PFSK-1 (cell line): ENCODE results near the gene BCAP31.

Experiments
- FOXP2 ChIP-seq: optimal IDR thresholded peaks from 2 replicates; pipeline ENCODE3; 2011; ENCODE audit warnings: borderline replicate concordance, control low read depth, inconsistent platforms; ENCODE audit not compliant: insufficient read depth; ENCODE audit errors: extremely low read length, extremely low read depth
- POLR2AphosphoS5 ChIP-seq: IDR thresholded peaks from 2 replicates; pipeline ENCODE4 v1.6.1; 2012; ENCODE audit warnings: low read depth, mild to moderate bottlenecking, control low read depth, low read length, moderate library complexity
- REST ChIP-seq, 2 experiments: IDR thresholded peaks; 2 replicates each; pipeline versions ENCODE4 v1.6.1 to v1.8.0; 2011 to 2012; ENCODE audit warnings: low read depth in 2 of 2, low read length in 2 of 2, control low read depth in 1 of 2, inconsistent platforms in 1 of 2, mild to moderate bottlenecking in 1 of 2, moderate library complexity in 1 of 2; ENCODE audit not compliant: insufficient read depth in 1 of 2
- SIN3A ChIP-seq: IDR thresholded peaks from 2 replicates; pipeline ENCODE4 v1.6.1; 2012; ENCODE audit warnings: mild to moderate bottlenecking, low read length, moderate library complexity, borderline replicate concordance; ENCODE audit not compliant: insufficient read depth
- TAF1 ChIP-seq: IDR thresholded peaks from 2 replicates; pipeline ENCODE4 v1.6.1; 2012; ENCODE audit warnings: low read length, control low read depth, borderline replicate concordance; ENCODE audit not compliant: insufficient read depth

The BCAP31 gene

GRCh38 chrX:153707406-153707805 lies 16.8 kb downstream of the BCAP31 start:
- TF ChIP-seq REST (IDR thresholded peaks at IDR 0.05; ENCODE audit: insufficient read depth in 1 of 2, low read depth in 2 of 2, low read length in 2 of 2), result no peak
- TF ChIP-seq FOXP2, result no peak
- no peak for TF ChIP-seq TAF1
- TF ChIP-seq SIN3A, result no peak
- no peak for TF ChIP-seq POLR2AphosphoS5

- no peak for TF ChIP-seq SIN3A
- no peak for TF ChIP-seq TAF1
- no peak for TF ChIP-seq FOXP2
- TF ChIP-seq POLR2AphosphoS5, result no peak
- TF ChIP-seq REST (IDR thresholded peaks at IDR 0.05; ENCODE audit: insufficient read depth in 1 of 2, low read depth in 2 of 2, low read length in 2 of 2), result no peak
Observed at GRCh38 chrX:153706799-153707198, 17.4 kb downstream of the BCAP31 start.

- no peak for TF ChIP-seq REST (IDR thresholded peaks at IDR 0.05; ENCODE audit: insufficient read depth in 1 of 2, low read depth in 2 of 2, low read length in 2 of 2)
- TF ChIP-seq POLR2AphosphoS5, result no peak
- TF ChIP-seq TAF1, result no peak
- no peak for TF ChIP-seq FOXP2
- no peak for TF ChIP-seq SIN3A
Observed at GRCh38 chrX:153704021-153704526, 20.1 kb downstream of the BCAP31 start.

- TF ChIP-seq TAF1 (no peak), FOXP2 (no peak), REST (IDR thresholded peaks at IDR 0.05; ENCODE audit: insufficient read depth in 1 of 2, low read depth in 2 of 2, low read length in 2 of 2) (no peak), SIN3A (no peak), POLR2AphosphoS5 (no peak)
Observed at GRCh38 chrX:153703036-153703370, 21.2 kb downstream of the BCAP31 start.
